ENCODE data around the gene HPGD. TPM values are rescaled to one million over a fixed set of nuclear protein-coding genes. Genes with fewer than 3 reads are reported as not detected.

Gene HPGD
- total RNA-seq, 3 donors from 2014 or later (not counting 1 experiment from before 2014, with no cell fraction given) = 2.2 to 26.7 (median 12.0) TPM

DNA sequence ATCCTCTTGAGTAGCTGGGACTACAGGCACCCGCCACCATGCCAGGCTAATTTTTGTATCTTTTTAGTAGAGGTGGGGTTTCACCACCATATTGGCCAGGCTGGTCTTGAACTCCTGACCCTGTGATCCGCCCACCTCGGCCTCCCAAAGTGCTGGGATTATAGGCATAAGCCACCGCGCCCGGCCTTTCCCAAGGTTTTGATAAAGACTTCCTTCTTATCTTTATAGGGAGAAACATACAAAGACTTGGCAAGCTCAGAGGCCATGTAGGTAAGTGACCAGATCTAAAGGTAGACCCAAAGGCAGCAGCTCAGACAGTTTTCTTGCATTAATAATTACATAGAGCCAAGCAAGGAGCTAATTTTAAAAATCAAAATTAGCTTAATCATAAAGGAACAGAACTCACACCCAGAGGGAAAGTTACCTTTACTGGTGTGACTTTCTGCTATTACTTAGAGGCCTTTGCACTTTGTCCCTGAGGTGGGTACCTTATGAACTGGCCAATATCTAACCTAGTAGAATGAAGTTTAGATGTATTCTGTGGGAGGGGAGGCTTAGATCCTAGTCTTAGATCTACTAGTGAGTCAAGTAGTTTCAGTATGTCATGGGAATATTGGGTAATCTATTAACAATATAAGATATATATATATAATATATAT, 67.3 kb downstream of the HPGD start:
- ATAC-seq = no peak
- no peaks in the 10 kb centered on the region for H3K4me1 Mint-ChIP-seq
- no peak overlapping the region for H3K4me3 ChIP-seq (ENCODE audit: low read length)
- H3K27ac Mint-ChIP-seq = no peak overlapping the region
- no peak for DNase-seq
- H3K9me3 Mint-ChIP-seq = no peaks in the 10 kb centered on the region
- no peaks in the 10 kb centered on the region for H3K36me3 Mint-ChIP-seq
- peaks cover 3 to 8% of the 10 kb centered on the region in 2 donors for H3K27me3 Mint-ChIP-seq (ENCODE audit: low read depth in 2 of 2)
- TF ChIP-seq, protein P1, sequence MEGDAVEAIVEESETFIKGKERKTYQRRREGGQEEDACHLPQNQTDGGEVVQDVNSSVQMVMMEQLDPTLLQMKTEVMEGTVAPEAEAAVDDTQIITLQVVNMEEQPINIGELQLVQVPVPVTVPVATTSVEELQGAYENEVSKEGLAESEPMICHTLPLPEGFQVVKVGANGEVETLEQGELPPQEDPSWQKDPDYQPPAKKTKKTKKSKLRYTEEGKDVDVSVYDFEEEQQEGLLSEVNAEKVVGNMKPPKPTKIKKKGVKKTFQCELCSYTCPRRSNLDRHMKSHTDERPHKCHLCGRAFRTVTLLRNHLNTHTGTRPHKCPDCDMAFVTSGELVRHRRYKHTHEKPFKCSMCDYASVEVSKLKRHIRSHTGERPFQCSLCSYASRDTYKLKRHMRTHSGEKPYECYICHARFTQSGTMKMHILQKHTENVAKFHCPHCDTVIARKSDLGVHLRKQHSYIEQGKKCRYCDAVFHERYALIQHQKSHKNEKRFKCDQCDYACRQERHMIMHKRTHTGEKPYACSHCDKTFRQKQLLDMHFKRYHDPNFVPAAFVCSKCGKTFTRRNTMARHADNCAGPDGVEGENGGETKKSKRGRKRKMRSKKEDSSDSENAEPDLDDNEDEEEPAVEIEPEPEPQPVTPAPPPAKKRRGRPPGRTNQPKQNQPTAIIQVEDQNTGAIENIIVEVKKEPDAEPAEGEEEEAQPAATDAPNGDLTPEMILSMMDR (IDR thresholded peaks at IDR 0.05) = no peak
- no peaks in the 10 kb centered on the region for H3K4me1 ChIP-seq (ENCODE audit: control insufficient read depth, insufficient read depth, low read length)
- no peaks in the 10 kb centered on the region for H3K9me3 ChIP-seq (ENCODE audit: control insufficient read depth, insufficient read depth, low read length)
- H3K27me3 ChIP-seq (ENCODE audit: control insufficient read depth, insufficient read depth, low read length) = no peaks in the 10 kb centered on the region
- H3K4me3 Mint-ChIP-seq = no peak overlapping the region
- H3K36me3 ChIP-seq (ENCODE audit: control insufficient read depth, insufficient read depth, low read length) = no peaks in the 10 kb centered on the region
- 84% methylated on average over 3 of the region's 6 CpGs for whole genome bisulfite sequencing (ENCODE audit: insufficient coverage)
- intact Hi-C loops (cut with micrococcal nuclease) = loop anchor here (2.0 kb wide), 1 partner anchor 68 kb away; the partner anchor contains the start of gene HPGD
- H3K27ac ChIP-seq (ENCODE audit: low read length) = no peak overlapping the region

DNA sequence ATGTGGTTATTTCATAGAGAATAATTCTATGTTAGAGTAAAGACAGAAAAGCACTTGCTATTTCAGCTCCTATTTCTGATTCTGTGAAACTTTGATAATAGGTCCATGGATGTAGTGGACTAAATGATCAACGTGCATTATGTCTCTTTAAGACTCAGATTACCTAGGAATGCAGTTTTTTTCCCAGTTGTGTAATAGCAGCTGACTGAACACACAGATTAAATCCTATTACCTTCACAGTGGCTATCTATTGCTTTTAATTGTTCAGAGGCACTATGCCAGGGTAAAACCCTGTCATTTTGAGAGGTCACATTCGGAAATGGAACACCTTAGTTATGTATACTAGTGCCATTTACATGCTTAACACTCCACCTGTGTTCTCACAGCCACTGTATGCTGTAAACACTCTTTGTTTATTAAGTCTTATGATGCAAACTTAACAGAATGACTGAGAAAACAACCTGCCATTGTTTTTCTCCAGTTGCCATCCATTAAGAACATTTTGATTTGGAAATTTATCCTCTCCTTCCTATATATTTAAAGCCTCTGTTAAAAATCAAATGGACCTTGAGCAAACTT, 70.5 kb downstream of the HPGD start:
- Mint-ChIP-seq H3K4me3 (no peak overlapping the region), H3K9me3 (no peaks in the 10 kb centered on the region), H3K27me3 (ENCODE audit: low read depth in 2 of 2) (peaks cover 0 to 3% of the 10 kb centered on the region in 2 donors), H3K27ac (no peak overlapping the region), H3K36me3 (no peaks in the 10 kb centered on the region), H3K4me1 (peaks cover 0 to 3% of the 10 kb centered on the region in 2 donors)
- TF ChIP-seq, protein P1 (IDR thresholded peaks at IDR 0.05) = no peak
- intact Hi-C loops (cut with micrococcal nuclease) = no loop called here
- Histone ChIP-seq H3K27me3 (ENCODE audit: control insufficient read depth, insufficient read depth, low read length) (no peaks in the 10 kb centered on the region), H3K4me3 (ENCODE audit: low read length) (no peak overlapping the region), H3K27ac (ENCODE audit: low read length) (no peak overlapping the region), H3K36me3 (ENCODE audit: control insufficient read depth, insufficient read depth, low read length) (no peaks in the 10 kb centered on the region), H3K4me1 (ENCODE audit: control insufficient read depth, insufficient read depth, low read length) (no peaks in the 10 kb centered on the region), H3K9me3 (ENCODE audit: control insufficient read depth, insufficient read depth, low read length) (no peaks in the 10 kb centered on the region)
- ATAC-seq = no peak
- no peak for DNase-seq
- WGBS (ENCODE audit: insufficient coverage) = 93% methylated on average over 2 of the region's 2 CpGs

GRCh38 chr4:174450786-174451125, 71.5 kb downstream of the HPGD start:
- Histone ChIP-seq H3K4me1 (ENCODE audit: control insufficient read depth, insufficient read depth, low read length) (no peaks in the 10 kb centered on the region), H3K36me3 (ENCODE audit: control insufficient read depth, insufficient read depth, low read length) (no peaks in the 10 kb centered on the region), H3K4me3 (ENCODE audit: low read length) (no peak overlapping the region), H3K9me3 (ENCODE audit: control insufficient read depth, insufficient read depth, low read length) (no peaks in the 10 kb centered on the region), H3K27ac (ENCODE audit: low read length) (no peak overlapping the region), H3K27me3 (ENCODE audit: control insufficient read depth, insufficient read depth, low read length) (no peaks in the 10 kb centered on the region)
- intact Hi-C loops (cut with micrococcal nuclease) = no loop called here
- Mint-ChIP-seq H3K4me1 (peaks cover 0 to 4% of the 10 kb centered on the region in 2 donors), H3K4me3 (no peak overlapping the region), H3K36me3 (no peaks in the 10 kb centered on the region), H3K27me3 (ENCODE audit: low read depth in 2 of 2) (peaks cover 0 to 4% of the 10 kb centered on the region in 2 donors), H3K9me3 (no peaks in the 10 kb centered on the region), H3K27ac (no peak overlapping the region)
- TF ChIP-seq, protein P1 (IDR thresholded peaks at IDR 0.05) = no peak
- DNase-seq = no peak
- no peak for ATAC-seq
- 82% methylated on average over 3 of the region's 3 CpGs for WGBS (ENCODE audit: insufficient coverage)
